GM18507 (cell line): ENCODE measurements around the gene DOCK1.

Experiments
- DNase-seq: peaks from one replicate; pipeline ENCODE4 v3.0.0; 2011; ENCODE audit warnings: low read depth; ENCODE audit not compliant: insufficient read length; ENCODE audit errors: extremely low spot score
- FAIRE-seq: peaks from 2 replicates; lab custom pipeline; 2011; peaks lifted over from hg19 to GRCh38; lab: Jason Lieb, UNC

Gene DOCK1

DNA sequence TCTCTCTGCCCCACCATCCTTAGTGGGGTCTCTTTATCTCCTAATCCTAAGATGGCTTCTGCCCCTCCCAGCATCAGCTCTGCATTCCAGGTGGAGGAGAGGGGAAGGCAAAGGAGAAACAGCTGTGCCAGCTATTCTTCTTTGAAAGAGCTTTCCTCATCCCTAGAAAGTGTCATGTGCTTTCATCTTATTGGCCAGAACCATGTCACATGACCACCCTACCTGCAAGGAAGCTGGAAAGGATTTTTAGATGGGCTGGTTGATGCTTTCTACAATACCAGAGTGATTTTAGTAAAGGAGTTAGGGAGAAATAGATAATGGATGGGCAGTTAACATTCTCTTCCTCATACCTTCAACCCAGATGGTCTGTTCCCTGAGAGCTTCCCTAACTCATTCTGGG is 150.0 kb downstream of the DOCK1 start:
- no peak for FAIRE-seq
- DNase-seq, result no peak

DNA sequence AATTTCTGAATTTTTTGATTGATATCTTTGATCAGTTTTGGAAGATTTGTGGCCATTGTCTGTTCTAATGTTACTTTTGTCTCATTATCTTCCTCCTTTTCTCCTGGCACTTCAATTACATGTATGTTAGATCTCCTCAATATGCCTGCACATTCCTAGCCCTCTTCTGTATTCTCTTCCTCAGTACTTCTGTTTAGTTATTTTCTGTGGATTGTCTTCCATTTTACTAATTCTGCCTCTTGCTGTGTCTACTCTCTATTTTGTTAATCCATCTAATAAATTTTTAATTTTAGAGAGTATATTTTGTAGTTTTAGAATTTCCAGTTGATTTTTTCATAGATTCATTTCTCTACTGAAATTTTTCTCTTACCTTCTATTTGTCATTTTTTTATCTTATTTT is 154.1 kb downstream of the DOCK1 start:
- DNase-seq (no peak), FAIRE-seq (no peak)

DNA sequence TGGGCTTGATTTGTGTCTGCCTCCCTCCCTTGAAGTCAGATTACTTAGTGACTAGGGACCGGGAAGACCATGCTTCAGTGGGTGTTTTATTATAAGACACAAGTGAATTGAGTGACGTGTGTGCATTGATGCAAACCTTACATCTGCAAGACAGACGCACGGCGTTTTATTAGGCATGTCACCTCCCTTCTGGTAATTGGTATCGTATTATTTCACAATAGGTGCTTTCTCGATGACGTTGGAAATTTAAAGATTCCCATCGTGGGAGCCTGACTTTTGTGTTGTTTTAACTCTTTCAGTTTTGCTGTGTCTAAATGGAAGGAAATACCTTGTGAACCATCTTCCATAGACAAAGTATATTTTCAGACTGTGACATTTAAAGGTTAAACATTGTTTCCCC is 158.5 kb downstream of the DOCK1 start:
- DNase-seq (no peak), FAIRE-seq (no peak)

DNA sequence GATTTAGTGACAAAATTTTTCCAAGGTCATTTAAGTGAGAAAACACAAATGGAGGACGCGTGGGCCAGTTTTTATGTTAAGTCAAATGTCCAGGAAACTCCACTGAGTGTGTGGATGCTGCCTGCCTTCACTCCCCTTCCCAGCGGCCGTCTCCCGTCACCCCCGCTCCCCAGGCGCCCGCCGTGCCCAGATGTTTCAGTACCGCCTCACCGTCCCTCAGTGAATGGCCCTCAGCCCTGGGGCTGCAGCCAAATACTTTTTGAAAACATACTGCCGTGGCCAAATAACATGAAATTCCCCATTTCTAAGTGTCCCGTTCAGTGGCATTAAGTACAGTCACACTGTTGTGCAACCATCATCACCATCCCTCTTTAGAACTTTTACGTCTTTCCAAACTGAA is 159.2 kb downstream of the DOCK1 start:
- FAIRE-seq, result no peak
- DNase-seq, result no peak

DNA sequence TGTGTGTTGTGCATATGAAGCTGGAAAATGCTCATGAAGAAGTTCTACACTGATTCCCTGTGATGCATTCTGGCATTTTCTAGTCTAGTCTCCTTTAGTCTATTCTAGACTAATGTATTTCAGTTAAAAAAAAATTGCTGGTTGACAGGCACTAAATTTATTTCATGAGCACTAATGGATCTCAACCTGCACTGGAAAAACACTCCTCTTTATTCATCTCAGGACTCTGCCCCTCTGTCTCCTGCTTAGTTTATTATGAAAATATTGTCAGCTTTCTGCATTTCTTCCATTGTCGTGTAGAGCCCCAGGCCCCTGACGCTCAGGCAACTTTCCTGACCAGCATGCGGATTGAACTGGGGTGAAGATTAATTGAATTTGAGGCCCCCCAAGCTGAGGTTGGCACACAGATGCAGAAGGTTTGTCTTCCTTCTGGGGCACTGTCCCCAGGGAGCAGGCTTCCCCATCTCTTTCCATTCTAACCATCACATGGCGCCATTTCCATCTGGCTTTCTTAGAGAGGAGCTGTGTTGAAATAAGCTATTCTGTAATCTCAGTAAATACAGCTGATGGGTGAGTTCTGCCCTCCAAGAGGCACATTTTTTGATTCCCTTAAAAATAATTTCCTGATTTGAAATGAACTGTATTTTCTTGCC is 162.4 kb downstream of the DOCK1 start:
- FAIRE-seq, result no peak

DNA sequence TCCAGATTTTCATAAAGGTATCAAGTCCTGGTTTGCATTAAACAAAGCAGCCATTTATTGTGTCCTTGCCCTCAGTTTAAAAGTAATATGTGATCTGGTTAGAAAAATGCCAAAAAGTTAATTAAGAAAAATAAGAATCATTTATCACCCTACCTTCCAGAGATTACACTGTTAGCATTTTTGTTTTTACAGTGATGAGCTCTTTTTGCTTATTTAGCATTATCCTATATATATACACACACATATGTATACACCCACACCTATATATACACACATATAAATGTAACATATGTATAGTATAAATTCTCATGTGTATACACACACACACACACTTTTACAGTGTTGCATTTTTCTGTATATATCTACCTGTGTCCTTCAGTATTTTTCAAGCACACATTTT is 163.3 kb downstream of the DOCK1 start:
- DNase-seq, result no peak
- no peak for FAIRE-seq

More for the DNA sequence above, 162.4 kb downstream of the DOCK1 start:
- no peak for DNase-seq

DNA sequence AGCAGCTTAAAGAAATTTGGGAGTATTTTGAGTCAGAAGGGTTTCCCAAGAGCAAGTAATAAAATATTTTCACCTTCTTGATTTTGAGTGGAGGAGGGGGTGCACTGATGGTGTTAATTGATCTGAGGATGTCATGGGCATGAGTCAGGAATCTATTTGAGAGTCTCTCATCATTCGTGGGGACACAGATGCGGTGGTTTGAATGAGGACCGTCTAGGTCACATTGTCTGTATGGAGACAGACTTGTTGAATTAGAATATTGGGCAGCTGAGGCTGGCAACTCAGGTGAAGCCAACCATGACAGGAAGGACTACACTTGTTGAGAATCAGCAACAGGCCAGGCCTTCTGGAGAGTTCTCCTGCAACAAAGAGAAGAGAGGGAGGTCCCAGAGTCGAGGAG is 164.2 kb downstream of the DOCK1 start:
- FAIRE-seq (no peak), DNase-seq (no peak)

DNA sequence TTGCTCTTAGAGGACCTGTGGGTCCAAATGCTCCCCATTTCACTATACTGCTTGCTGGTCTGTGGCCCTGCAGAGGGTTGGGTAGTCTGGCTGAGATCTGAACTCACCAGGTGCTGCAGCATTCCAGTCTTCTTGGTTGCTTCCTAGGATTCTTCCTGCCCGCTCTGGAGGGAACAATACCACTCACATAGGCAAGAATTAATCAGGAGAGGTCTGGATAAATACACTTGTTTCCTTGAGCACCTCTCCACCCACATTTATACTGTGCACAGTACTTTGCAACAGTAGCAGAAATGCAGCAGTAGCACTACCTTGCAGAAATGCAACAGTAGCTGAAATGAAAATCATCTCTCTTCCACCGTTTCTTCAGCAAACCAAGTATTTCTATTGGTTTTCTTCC is 165.9 kb downstream of the DOCK1 start:
- no peak for DNase-seq
- FAIRE-seq, result no peak

DNA sequence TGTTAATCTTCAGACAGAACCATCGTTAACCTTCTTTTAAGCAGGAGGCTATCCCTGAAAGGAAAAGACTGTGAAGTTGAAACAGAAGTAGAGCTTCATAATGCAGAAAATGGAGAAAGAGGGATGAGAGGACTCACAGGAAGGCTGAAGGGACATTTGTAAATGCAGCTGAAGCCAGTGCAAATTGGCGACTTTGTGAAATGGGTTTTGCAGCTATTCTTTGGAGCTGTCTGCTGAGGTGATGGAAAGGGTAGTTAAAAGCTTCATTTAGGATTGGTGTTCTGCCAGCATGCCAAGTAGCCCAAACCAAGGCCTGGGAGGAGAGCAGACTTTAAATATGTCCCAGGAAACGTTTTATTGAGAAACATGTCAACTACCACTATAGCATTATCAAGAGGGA is 168.4 kb downstream of the DOCK1 start:
- FAIRE-seq (no peak), DNase-seq (no peak)

DNA sequence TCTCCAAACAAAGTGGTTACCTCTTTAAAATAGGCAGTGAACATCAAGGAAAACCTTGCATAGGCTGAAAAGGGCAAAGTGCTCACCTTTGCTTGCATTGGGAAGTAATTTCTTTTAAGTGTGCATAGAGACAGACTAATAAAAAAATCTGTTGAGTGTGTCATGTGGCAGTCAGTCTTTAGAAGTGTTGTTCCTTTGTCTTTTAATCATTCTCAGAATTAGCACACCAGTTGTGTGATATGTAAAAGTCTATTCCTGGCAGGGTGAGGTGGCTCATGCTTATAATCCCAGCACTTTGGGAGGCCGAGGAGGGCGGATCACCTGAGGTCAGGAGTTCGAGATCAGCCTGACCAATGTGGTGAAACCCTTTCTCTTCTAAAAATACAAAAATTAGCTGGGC is 174.2 kb downstream of the DOCK1 start:
- no peak for DNase-seq
- FAIRE-seq, result no peak

DNA sequence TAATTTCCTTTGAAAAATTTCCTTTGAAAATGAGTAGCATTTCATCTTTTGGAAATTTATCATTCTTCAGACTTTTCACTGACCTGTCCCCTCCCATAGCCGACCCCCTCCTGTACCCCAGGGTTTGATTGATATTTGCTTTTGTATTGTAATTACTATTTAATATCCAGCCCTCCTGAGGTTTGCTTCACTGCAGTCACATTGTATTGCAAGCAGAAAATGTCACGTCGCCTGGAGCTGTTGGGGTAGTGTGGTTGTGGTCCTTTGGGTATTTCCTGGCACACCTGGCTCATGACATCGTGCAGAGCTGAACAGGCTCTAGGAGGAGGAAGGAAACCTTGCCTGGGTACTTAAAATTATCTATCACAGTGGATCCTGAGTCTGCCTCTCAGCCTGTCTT is 175.1 kb downstream of the DOCK1 start:
- FAIRE-seq, result no peak
- no peak for DNase-seq

DNA sequence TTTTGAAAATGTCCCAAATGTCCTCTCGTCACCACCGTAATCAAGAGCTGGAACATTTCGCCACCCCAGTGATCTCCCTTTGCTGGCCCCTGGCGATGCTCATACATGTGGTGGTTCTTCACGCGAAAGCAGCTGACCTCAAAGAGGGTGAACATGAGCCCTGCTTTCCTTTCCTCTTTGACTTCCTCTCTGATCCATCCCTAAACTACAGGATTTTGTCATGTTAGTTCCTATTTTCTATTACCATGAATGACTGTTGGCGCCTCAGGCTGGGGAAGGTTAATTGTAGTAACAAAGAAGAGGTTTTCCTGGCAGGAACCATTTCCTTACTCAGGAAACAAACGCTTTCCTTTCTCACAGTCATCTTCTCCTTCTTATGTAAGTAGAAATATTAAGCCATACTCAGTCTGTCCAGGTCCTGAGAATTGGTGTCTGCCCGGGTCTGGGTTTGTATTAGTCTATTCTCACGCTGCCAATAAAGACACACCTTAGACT is 176.7 kb downstream of the DOCK1 start:
- FAIRE-seq, result no peak
- DNase-seq, result no peak

DNA sequence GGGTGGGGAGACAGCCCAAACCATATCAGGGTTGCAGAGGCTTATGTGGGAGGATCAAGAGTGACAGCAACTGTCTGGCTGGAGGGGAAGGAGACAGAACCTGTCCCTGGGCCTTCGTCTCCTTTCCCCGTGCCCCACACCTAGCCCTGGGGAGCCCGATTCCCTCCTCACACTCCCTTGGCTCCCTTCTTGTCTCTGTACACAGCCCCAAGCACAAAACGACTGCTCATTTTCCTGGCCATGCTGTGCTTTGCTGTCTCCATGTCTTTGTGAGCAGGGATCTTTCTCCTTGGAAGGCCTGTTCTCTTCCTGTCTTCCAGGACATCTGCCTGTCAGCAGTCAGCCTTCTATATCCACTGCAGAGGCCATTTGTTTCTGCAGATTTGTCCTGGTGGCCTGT is 177.4 kb downstream of the DOCK1 start:
- no peak for DNase-seq
- FAIRE-seq, result no peak

DNA sequence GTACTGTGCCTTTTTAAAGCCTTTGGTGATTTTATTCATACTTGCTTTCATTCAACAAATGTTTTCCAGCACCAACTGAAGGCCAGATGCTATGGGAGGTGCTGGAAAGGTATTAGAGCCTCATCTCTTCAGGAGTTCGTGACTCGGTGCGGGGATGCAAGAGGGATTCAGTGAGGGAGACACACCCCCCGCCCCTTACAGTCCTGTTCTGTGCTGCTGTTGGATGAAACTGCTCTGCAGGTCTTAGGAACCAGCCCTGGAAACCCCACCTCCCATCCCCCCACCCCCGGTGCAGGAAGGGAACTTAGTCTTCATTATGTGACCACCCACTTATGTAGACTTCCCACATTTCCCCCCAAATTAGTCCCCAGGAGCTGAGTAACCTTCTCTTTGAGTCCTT is 180.7 kb downstream of the DOCK1 start:
- FAIRE-seq (no peak), DNase-seq (no peak)

DNA sequence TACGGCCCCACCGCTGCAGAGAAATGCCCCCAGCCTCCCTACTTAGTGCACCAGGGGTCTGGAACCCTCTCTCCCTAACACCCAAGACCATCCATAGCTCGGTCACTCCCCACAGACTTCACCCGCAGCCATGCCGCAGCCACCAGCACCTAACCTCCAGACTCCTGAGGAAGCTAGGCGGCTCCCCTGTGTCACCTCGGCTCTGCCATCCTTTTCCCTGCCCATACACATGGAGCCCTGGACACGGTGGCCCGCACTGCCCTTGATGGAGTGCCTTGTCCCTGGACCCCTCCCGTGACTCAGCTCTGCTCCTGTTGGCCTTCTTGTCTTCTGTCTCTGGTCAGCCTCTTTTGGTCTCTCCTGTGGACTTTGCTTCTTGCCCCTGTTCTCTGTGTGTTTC is 183.7 kb downstream of the DOCK1 start:
- no peak for DNase-seq
- no peak for FAIRE-seq

DNA sequence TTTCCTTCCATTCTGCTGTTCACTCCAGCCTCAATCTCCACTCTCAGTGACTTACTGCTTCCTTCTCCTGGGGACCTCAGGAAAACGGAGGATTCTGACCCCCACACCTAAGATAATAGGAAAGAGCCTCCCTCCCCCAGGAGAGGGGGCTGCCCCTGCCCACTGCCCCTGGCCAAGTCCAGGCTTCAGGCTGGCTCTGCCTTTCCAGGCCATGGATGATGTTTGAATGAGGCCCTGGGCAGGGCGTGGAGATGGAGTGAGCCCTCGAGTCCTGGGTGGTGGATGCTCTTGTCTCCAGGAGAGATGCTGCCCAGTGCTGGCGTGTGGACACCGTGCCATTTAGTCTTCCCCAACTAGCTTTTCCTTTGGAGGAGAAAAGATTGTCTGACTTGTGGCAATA is 184.2 kb downstream of the DOCK1 start:
- DNase-seq, result no peak
- no peak for FAIRE-seq

DNA sequence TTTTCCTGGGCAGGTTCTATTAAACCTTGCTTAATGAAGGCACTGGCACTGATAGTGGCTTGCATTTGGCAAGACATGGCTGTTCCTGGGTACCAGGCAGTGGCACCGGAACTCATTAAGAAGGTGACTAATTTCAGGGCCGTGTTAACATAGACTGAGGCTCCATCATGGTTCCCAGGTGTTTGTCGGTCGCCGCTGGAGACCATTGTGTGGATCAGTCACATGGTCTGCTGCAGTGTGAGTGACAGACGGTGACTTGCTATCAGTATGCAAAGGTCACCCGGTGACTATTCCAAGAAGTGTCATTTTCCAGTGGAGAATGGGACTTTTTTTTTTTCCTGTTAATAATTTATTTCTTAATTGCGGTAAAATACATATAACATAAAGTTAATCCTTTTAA is 184.9 kb downstream of the DOCK1 start:
- no peak for DNase-seq
- FAIRE-seq, result no peak

DNA sequence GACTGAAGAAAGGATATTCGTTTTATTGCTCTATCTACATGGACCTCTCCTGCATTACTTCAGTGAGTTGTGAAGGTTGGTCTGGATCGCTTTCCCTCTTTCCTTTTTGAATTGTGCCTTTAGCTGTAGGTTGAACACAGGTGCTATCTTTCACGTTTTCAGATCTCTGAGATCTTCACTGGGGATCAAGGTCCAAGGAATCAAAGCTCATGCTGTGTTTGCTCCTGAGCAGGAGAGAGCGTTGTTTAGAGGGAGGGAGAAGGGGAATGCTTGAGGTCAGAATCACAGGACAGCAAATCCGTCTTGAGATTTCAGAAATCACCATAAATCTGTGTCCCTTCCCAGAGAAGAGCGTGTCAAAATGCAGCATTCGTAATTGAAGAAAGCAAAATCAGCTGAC is 186.1 kb downstream of the DOCK1 start:
- no peak for DNase-seq
- FAIRE-seq, result no peak

DNA sequence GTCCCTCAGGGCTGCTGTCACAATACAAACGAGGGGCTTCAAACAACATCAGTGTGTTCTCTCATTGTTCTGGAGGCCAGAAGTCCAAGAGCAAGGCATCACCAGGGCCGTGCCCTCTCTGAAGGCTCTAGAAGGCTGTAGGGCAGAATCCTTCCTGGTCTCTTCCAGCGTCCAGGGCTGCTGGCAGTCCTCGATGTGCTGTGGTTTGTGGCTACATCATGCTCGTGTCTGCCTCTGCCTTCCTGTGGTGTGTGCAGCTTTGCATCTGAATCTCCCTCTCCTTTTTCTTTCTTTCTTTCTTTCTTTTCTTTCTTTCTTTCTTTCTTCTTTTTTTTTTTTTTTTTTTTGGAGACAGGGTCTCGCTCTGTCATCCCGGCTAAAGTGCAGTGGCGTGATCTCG is 187.7 kb downstream of the DOCK1 start:
- DNase-seq, result no peak
- no peak for FAIRE-seq

DNA sequence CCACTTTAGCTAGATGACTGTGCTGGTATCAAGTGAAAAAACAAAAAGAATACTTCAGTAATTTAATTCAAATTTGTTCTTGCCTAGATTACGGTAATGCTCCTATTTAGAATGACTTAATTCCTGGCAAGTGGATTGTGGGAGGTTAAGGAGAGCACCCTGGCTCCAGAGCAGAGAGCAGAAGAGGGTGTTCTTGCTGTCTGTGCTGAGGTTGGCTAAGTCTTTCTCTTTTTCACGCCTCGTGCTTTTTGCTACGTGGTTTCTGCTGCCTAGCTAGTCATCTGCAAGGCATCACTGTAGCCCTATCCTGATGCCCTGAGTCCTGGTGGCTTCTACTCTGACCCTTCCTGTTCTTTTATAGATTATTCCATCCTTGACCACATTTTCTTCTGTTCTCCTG is 189.8 kb downstream of the DOCK1 start:
- DNase-seq, result no peak
- FAIRE-seq, result no peak

DNA sequence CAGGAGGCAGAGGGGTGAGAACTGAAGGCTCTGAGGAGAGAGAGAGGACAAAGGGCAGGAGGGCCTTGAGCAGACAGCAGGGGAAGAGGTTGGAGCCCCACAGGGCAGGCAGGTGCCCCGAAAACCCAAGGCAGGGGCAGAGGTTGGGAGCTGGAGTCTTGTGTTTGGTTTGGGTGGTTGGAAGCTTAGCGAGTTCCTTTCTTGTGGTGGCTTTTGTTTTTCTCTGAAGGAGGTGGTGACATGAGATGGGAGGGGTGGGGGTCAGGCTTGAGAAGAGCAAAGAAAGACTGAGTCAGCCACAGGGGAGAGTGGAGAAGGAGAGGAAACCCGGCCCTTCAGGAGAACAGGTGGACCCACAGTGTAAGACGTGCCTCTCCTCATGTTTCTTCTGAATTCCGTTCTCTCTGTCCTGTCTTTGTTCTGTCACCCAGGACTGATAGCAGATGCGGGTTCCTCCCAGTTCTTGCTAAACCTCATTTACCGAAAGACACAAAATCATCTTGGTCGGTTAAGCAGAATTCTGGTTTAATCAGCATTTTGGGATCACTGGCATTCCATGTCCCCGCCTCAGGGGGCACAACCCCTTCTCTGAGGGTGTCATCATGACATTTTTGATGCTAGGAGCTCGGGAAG is 195.9 kb downstream of the DOCK1 start:
- FAIRE-seq, result no peak

DNA sequence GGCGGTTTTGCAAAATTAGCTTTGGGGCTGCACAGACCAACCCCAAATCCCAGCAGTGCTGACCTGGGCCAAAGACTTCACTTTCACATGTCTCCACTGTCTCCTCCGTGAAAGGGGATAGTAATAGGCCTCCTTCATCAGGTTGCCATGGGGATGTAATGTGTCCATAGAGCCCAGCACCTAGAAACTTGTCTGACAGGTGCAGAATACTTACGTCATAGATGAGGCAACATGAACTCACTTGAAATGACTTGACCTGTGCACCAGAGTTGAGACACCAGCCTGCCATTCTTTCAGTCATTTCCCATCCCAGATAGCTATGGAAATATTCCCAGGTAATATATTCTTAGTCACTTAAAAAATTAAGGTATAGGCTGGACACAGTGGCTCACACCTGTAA is 196.9 kb downstream of the DOCK1 start:
- FAIRE-seq (no peak), DNase-seq (no peak)

More for the DNA sequence above, 195.9 kb downstream of the DOCK1 start:
- no peak for DNase-seq
